Measurements from ENCODE around the gene SLF2.

Gene SLF2

GRCh38 chr10:100968863-100969186 lies 56.1 kb downstream of the SLF2 start:
- peak overlapping the region; percentile 64 for H3K4me3 ChIP-seq (ENCODE audit: low read depth, low read length)
- TF ChIP-seq CTCF (IDR thresholded peaks at IDR 0.05; ENCODE audit: low read depth, low read length, missing control alignments): no peak
- no peak for DNase-seq (ENCODE audit: low read depth)
- in situ Hi-C loops (cut with HindIII; ENCODE audit: low sequenced_read_pairs): no loop called here

- DNase-seq (ENCODE audit: low read depth): no peak
- peak; percentile 72 for TF ChIP-seq CTCF (IDR thresholded peaks at IDR 0.05; ENCODE audit: low read depth, low read length, missing control alignments)
- H3K4me3 ChIP-seq (ENCODE audit: low read depth, low read length): peak within 1 kb of the TSS; percentile 64
- in situ Hi-C loops (cut with HindIII; ENCODE audit: low sequenced_read_pairs): no loop called here
Measured at GRCh38 chr10:100969187-100970075, 56.7 kb downstream of the SLF2 start, which contains the start of gene SEMA4G. Gene SEMA4G (plus strand): TSS chr10:100969504. CDS start chr10:100972913, 3,409 bp downstream.

GRCh38 chr10:100970076-100970913 lies 57.5 kb downstream of the SLF2 start:
- in situ Hi-C loops (cut with HindIII; ENCODE audit: low sequenced_read_pairs): no loop called here
- no peak for TF ChIP-seq CTCF (IDR thresholded peaks at IDR 0.05; ENCODE audit: low read depth, low read length, missing control alignments)
- peak overlapping the region; percentile 64 for H3K4me3 ChIP-seq (ENCODE audit: low read depth, low read length)
- DNase-seq (ENCODE audit: low read depth): no peak

GRCh38 chr10:100970914-100971811 lies 58.4 kb downstream of the SLF2 start:
- H3K4me3 ChIP-seq (ENCODE audit: low read depth, low read length): no peak overlapping the region
- no peak for DNase-seq (ENCODE audit: low read depth)
- no peak for TF ChIP-seq CTCF (IDR thresholded peaks at IDR 0.05; ENCODE audit: low read depth, low read length, missing control alignments)
- in situ Hi-C loops (cut with HindIII; ENCODE audit: low sequenced_read_pairs): no loop called here

GRCh38 chr10:100972115-100972903 lies 59.5 kb downstream of the SLF2 start:
- no peak for TF ChIP-seq CTCF (IDR thresholded peaks at IDR 0.05; ENCODE audit: low read depth, low read length, missing control alignments)
- in situ Hi-C loops (cut with HindIII; ENCODE audit: low sequenced_read_pairs): no loop called here
- no peak overlapping the region for H3K4me3 ChIP-seq (ENCODE audit: low read depth, low read length)
- DNase-seq (ENCODE audit: low read depth): no peak
